Measurements from ENCODE around the gene PRR5L.
A peak's percentile ranks its signal among the peaks of the same experiment; 100 is the strongest.

The PRR5L gene

DNA sequence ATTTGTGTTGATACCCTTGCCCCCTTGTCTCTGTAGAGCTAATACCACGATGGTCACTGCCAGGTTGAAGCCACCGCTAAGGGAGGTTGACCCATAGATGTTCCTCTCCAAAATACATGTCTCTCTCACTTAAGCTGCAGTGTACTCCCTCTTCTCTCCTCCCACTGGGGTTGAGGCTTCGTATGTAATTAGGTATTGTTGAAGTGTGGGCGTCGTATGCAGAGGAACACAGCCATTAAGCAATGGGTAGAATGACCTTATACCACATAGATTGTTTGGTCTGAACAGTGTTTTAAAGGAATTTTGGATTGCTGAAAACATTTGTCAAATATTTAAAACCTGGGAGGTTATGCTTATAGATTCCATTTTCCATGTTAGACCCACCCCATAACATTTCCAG lies 142.0 kb downstream of the PRR5L start:
- TF ChIP-seq, protein P1, sequence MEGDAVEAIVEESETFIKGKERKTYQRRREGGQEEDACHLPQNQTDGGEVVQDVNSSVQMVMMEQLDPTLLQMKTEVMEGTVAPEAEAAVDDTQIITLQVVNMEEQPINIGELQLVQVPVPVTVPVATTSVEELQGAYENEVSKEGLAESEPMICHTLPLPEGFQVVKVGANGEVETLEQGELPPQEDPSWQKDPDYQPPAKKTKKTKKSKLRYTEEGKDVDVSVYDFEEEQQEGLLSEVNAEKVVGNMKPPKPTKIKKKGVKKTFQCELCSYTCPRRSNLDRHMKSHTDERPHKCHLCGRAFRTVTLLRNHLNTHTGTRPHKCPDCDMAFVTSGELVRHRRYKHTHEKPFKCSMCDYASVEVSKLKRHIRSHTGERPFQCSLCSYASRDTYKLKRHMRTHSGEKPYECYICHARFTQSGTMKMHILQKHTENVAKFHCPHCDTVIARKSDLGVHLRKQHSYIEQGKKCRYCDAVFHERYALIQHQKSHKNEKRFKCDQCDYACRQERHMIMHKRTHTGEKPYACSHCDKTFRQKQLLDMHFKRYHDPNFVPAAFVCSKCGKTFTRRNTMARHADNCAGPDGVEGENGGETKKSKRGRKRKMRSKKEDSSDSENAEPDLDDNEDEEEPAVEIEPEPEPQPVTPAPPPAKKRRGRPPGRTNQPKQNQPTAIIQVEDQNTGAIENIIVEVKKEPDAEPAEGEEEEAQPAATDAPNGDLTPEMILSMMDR (IDR thresholded peaks at IDR 0.05; ENCODE audit: extremely low read depth, insufficient read depth, missing control alignments), result no peak
- no peak for DNase-seq (ENCODE audit: low spot score)
- in situ Hi-C loops (cut with MboI; ENCODE audit: low pct_unique_long_range_greater_than_20kb, low sequenced_read_pairs, unreplicated experiment), result no loop called here

DNA sequence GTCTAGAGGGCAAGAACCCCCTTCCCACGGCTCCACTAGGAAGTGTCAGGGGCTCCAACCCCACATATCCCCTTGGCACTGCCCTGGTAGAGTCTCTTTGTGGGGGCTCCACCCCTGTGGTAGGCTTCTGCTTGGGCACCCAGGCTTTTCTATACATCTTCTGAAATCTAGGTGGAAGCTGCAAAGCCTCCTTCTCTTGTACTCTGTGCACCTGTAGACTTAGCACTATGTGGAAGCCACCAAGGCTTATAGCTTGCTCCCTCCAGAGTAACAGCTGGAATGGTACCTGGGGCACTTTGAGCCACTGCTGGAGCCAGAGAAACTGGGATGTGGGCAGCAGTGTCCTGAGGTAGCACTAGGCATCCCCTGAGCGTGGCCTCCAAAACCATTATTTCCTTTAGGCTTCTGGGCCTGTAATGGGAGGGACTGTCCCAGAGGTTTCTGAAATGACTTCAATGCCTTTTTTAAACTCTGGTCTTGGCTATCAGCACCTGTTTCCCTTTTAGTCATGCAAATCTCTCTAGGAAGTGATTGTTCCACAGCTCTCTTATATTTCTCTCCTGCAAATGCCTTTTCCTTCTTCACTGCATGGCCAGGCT lies 145.6 kb downstream of the PRR5L start:
- peak; percentile 65 for DNase-seq (ENCODE audit: low spot score)
- in situ Hi-C loops (cut with MboI; ENCODE audit: low pct_unique_long_range_greater_than_20kb, low sequenced_read_pairs, unreplicated experiment), result no loop called here
- TF ChIP-seq, protein P1 (IDR thresholded peaks at IDR 0.05; ENCODE audit: extremely low read depth, insufficient read depth, missing control alignments), result no peak

DNA sequence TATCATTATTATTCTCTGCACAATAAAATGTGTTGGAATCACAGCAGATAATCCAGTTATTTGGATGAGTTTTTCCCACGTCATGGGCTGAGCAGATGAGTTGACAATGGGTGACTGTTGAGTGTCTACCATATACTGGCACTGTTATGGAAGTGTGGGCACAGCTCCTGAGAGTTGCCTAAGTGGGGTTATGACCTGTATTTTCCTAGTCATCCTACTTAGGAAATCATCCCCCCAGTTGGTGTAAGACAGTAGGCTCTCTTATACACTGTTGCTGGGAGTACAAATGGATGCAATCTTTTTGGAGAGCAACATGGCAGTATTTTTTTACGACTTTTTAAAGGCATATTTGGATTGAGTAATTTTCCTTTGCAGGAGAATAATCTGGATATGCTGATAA lies 147.6 kb downstream of the PRR5L start:
- no peak for DNase-seq (ENCODE audit: low spot score)
- in situ Hi-C loops (cut with MboI; ENCODE audit: low pct_unique_long_range_greater_than_20kb, low sequenced_read_pairs, unreplicated experiment), result no loop called here
- TF ChIP-seq, protein P1 (IDR thresholded peaks at IDR 0.05; ENCODE audit: extremely low read depth, insufficient read depth, missing control alignments), result no peak

DNA sequence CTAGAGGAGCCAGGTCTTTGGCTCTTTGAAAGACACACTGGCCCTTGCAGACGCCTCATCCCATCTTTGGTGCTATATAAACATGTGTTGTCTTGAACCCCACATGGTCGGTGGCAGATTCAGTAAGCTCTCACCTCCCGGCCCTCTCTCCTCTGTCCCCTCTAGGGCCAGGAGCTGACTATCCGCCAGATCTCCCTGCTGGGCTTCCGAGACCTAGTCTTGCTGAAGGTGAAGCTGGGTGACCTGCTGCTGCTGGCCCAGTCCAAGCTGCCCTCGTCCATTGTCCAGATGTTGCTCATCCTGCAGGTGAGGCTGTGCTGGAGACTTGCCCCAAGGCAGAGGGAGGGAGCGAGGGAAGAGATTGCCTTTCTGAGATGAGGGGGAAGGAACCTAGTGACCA lies 150.0 kb downstream of the PRR5L start:
- TF ChIP-seq, protein P1 (IDR thresholded peaks at IDR 0.05; ENCODE audit: extremely low read depth, insufficient read depth, missing control alignments), result no peak
- in situ Hi-C loops (cut with MboI; ENCODE audit: low pct_unique_long_range_greater_than_20kb, low sequenced_read_pairs, unreplicated experiment), result no loop called here
- no peak for DNase-seq (ENCODE audit: low spot score)

DNA sequence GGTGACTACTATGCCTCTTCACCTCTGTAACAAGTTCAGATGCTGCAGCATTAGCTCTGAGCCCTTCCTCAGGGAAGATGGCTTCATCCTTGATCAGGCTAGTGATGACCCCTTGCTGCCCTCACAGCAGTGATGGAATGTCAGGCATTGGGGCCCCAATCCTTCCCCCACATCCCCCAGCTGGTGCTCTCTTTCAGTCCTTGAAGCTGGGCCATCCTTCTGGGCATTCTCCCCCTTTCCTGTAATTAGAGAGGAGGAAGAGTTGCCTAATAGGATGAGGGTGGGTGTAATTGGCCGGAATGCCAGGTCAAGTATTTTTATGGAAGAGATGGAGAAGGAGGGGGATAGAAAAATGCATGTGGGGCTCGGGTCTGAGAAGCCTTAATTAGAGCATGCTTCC lies 151.4 kb downstream of the PRR5L start:
- TF ChIP-seq, protein P1 (IDR thresholded peaks at IDR 0.05; ENCODE audit: extremely low read depth, insufficient read depth, missing control alignments), result no peak
- DNase-seq (ENCODE audit: low spot score), result no peak
- in situ Hi-C loops (cut with MboI; ENCODE audit: low pct_unique_long_range_greater_than_20kb, low sequenced_read_pairs, unreplicated experiment), result no loop called here

DNA sequence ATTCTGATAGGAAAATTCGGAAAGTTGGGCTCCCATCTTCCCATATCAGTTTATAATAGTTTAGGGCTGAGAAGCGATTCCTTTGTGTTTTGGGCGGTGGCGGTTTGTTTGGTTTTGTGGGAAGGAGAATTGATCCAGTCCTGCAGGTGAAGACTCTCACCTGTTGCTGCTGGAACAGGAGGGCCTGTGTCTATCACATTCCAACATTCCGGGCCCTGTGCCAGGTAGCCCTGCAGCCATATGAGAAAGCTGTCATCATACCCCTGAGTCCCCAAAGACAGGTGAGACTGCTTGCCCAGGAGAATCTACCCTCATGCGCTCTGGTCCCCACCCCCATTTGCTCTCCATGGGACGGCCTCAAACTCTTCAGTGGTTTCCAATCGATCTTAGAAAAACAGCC lies 151.9 kb downstream of the PRR5L start:
- TF ChIP-seq, protein P1 (IDR thresholded peaks at IDR 0.05; ENCODE audit: extremely low read depth, insufficient read depth, missing control alignments), result no peak
- in situ Hi-C loops (cut with MboI; ENCODE audit: low pct_unique_long_range_greater_than_20kb, low sequenced_read_pairs, unreplicated experiment), result no loop called here
- no peak for DNase-seq (ENCODE audit: low spot score)

Data from GM13977 (cell line).